ENCODE data around the gene GRM3. TPM values are rescaled to one million over a fixed set of nuclear protein-coding genes. Genes with fewer than 3 reads are reported as not detected.

GRM3 gene
- total and polyA plus RNA-seq, 2 donors (not counting 3 experiments of a cell fraction or from before 2014, with no cell fraction given), result not detected

DNA sequence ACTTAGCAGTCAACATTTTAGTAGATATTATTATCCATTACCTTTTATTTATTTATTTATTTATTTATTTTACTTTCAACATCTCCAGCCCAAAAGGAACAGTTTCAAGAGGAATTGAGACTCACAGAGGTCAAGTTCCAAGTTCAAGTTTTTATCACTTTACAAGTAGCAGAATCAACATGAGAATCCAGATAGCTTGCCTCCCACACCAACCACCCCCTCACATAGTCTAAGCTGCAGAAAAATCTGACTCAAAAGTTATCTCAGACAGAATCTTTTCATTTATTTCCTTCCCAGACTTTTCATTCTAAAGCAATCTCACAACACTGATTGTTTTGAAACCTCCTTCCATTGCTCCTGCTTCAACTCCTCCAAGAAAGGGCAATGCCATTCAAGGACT lies 129.6 kb downstream of the GRM3 start:
- intact Hi-C loops (cut with micrococcal nuclease) (no loop called here), dilution Hi-C loops (cut with MboI; ENCODE audit: extremely low pct_ligation_motif_present, low sequenced_read_pairs) (no loop called here)
- Histone ChIP-seq H4K20me1 (replicated peaks; ENCODE audit: control insufficient read depth, extremely low read depth, insufficient read depth, low read length) (no peaks in the 10 kb centered on the region), H3K4me1 (ENCODE audit: control insufficient read depth, extremely low read depth, insufficient read depth, low read length) (no peaks in the 10 kb centered on the region), H3K9me1 (replicated peaks; ENCODE audit: control insufficient read depth, extremely low read depth, insufficient read depth, low read length) (no peaks in the 10 kb centered on the region), H3K4me3 (replicated peaks in 1 of 3; ENCODE audit: insufficient read depth in 1 of 3, low read depth in 1 of 3, low read length in 3 of 3) (no peak overlapping the region), H3K79me2 (ENCODE audit: control insufficient read depth, insufficient read depth, low read length) (no peaks in the 10 kb centered on the region), H3K27me3 (ENCODE audit: control insufficient read depth in 2 of 2, insufficient read depth in 2 of 2, low read length in 2 of 2) (no peaks in the 10 kb centered on the region), H3K4me2 (ENCODE audit: insufficient read depth, low read length) (no peak overlapping the region), H2AFZ (ENCODE audit: low read depth, low read length) (no peak overlapping the region), H3K9me3 (replicated peaks; ENCODE audit: control insufficient read depth, insufficient read depth, low read length) (no peaks in the 10 kb centered on the region), H3K36me3 (ENCODE audit: control insufficient read depth in 2 of 2, extremely low read depth in 1 of 2, insufficient read depth in 2 of 2, low read length in 2 of 2) (no peaks in the 10 kb centered on the region), H3K27ac (ENCODE audit: insufficient read depth, low read depth, low read length) (no peak overlapping the region), H3K9ac (replicated peaks; ENCODE audit: extremely low read depth, insufficient read depth, low read length) (no peak overlapping the region)
- TF ChIP-seq EZH2 (IDR thresholded peaks at IDR 0.05; ENCODE audit: borderline replicate concordance, low read depth, low read length, severe bottlenecking), result no peak
- no peak for TF ChIP-seq GATA2 (IDR thresholded peaks at IDR 0.05; ENCODE audit: insufficient read depth, insufficient read length, low read depth, low read length)
- TF ChIP-seq FOS (IDR thresholded peaks at IDR 0.05; ENCODE audit: borderline replicate concordance, insufficient read depth, low read length), result no peak
- TF ChIP-seq, protein P1, sequence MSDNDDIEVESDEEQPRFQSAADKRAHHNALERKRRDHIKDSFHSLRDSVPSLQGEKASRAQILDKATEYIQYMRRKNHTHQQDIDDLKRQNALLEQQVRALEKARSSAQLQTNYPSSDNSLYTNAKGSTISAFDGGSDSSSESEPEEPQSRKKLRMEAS (IDR thresholded peaks at IDR 0.05; ENCODE audit: insufficient read depth, insufficient read length), result no peak
- no peak for TF ChIP-seq JUN (IDR thresholded peaks at IDR 0.05; ENCODE audit: borderline replicate concordance, insufficient read depth, insufficient read length, low read depth)
- TF ChIP-seq POLR2A (IDR thresholded peaks at IDR 0.05; ENCODE audit: low read depth, low read length), result no peak
- TF ChIP-seq, protein P2, sequence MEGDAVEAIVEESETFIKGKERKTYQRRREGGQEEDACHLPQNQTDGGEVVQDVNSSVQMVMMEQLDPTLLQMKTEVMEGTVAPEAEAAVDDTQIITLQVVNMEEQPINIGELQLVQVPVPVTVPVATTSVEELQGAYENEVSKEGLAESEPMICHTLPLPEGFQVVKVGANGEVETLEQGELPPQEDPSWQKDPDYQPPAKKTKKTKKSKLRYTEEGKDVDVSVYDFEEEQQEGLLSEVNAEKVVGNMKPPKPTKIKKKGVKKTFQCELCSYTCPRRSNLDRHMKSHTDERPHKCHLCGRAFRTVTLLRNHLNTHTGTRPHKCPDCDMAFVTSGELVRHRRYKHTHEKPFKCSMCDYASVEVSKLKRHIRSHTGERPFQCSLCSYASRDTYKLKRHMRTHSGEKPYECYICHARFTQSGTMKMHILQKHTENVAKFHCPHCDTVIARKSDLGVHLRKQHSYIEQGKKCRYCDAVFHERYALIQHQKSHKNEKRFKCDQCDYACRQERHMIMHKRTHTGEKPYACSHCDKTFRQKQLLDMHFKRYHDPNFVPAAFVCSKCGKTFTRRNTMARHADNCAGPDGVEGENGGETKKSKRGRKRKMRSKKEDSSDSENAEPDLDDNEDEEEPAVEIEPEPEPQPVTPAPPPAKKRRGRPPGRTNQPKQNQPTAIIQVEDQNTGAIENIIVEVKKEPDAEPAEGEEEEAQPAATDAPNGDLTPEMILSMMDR (IDR thresholded peaks at IDR 0.05; ENCODE audit: extremely low read depth in 1 of 2, insufficient read depth in 1 of 2, low read depth in 1 of 2, low read length in 2 of 2), result no peak
- no peak for TF ChIP-seq MYC (IDR thresholded peaks at IDR 0.05; ENCODE audit: low read depth, low read length)
- no peak for TF ChIP-seq POLR2AphosphoS5 (IDR thresholded peaks at IDR 0.05; ENCODE audit: insufficient read depth, low read depth, low read length)
- DNase-seq (ENCODE audit: low read depth, low spot score) (no peak), FAIRE-seq (no peak)
- BruUV-seq (replicated peaks), result no TSS peak
- CTCF ChIA-PET, result no interaction called here
- POLR2A ChIA-PET, result no interaction called here
